Measurements from ENCODE around the gene ABCA6.

DNA sequence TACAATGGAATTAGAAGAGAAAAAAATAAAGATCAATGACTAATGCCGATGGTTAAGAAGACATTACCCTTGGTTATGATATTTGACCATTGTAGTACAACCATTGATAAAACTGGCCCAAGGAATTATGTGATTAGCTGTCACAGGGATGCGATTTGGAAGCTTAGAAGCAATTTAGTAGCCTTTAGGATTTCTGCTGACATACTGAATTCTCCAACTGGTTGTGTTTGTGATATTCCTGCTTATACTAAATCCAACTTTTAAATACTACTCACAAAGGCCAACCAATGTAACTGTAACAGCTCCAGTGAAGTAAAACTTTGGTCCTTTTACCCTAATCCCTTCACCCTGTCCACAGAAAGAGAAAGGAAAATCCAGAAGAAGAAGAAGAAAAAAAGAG, 31.4 kb upstream of the ABCA6 start:
- TF ChIP-seq YY1 (IDR thresholded peaks at IDR 0.05; ENCODE audit: insufficient read depth, insufficient read length) (no peak), ZNF274 (IDR thresholded peaks at IDR 0.05; ENCODE audit: low read depth, low read length) (no peak)
